HG03521 (cell line): Measurements from ENCODE around the gene CYFIP1.

Experiments used
- ATAC-seq: cut with Tn5 transposase; IDR thresholded peaks from one replicate; pipeline ENCODE4 v1.9.1; 2021; ENCODE audit warnings: mild to moderate bottlenecking, moderate library complexity; ENCODE audit not compliant: unreplicated experiment

The CYFIP1 gene

GRCh38 chr15:22827125-22827524 lies 153.0 kb downstream of the CYFIP1 start:
- no peak for ATAC-seq

- ATAC-seq, result no peak
These were observed 156.6 kb downstream of the CYFIP1 start for GRCh38 chr15:22823495-22824128.

GRCh38 chr15:22819651-22820050 lies 160.5 kb downstream of the CYFIP1 start:
- no peak for ATAC-seq
